Gastrocnemius medialis (tissue), 4 donors: ENCODE data around the gene MEMO1.

Experiments
- POLR2A ChIP-seq, 2 donors: fragments of 450-650 bp; IDR thresholded peaks; one replicate each; pipeline ENCODE4 v1.6.1; 2017; ENCODE audit warnings: antibody characterized with exemption in 2 of 2, mild to moderate bottlenecking in 2 of 2, moderate library complexity in 2 of 2
- TF ChIP-seq, protein P1 (sequence below), 5 experiments: fragments of 450-650 bp in 3 of 5; fragments of 200-600 bp in 2 of 5; sonication (generic) in 2 of 5; IDR thresholded peaks in 4 of 5; conservative IDR thresholded peaks in 1 of 5; 1 replicate in 4 of 5; 2 replicates in 1 of 5; pipeline ENCODE4 v1.5.1; 2016 to 2019; ENCODE audit warnings: antibody characterized with exemption in 5 of 5, mild to moderate bottlenecking in 3 of 5, moderate library complexity in 3 of 5

DNA sequence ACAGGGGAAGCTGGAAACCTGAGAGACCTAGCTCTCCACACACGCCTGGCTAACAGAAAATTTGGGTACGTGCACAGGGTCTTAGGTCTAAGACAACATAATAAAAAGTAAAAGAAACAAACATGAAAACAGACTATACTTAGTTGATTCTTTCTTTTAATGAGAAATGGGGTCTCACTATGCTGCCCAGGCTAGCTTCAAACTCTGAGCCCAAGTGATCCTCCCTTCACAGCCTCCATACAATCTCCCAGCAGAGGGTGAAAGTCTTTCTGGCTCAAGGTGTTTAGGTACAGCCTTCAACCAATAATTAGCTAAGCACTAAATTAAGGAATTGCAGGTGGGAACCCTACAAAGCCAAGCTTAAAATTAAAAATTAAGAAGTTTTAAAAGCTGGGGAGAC, 116.2 kb downstream of the MEMO1 start:
- no peak for TF ChIP-seq POLR2A (IDR thresholded peaks at IDR 0.05)
- TF ChIP-seq, protein P1, sequence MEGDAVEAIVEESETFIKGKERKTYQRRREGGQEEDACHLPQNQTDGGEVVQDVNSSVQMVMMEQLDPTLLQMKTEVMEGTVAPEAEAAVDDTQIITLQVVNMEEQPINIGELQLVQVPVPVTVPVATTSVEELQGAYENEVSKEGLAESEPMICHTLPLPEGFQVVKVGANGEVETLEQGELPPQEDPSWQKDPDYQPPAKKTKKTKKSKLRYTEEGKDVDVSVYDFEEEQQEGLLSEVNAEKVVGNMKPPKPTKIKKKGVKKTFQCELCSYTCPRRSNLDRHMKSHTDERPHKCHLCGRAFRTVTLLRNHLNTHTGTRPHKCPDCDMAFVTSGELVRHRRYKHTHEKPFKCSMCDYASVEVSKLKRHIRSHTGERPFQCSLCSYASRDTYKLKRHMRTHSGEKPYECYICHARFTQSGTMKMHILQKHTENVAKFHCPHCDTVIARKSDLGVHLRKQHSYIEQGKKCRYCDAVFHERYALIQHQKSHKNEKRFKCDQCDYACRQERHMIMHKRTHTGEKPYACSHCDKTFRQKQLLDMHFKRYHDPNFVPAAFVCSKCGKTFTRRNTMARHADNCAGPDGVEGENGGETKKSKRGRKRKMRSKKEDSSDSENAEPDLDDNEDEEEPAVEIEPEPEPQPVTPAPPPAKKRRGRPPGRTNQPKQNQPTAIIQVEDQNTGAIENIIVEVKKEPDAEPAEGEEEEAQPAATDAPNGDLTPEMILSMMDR (IDR thresholded peaks at IDR 0.05 in 4 of 5, conservative IDR thresholded peaks at IDR 0.05 in 1 of 5), result no peak
